Sigmoid colon (tissue), 4 donors: ENCODE results near the gene POU3F3.

Experiments
- POLR2A ChIP-seq, 2 donors: fragments of 450-650 bp; IDR thresholded peaks; one replicate each; pipeline ENCODE4 v1.6.1; 2016; ENCODE audit warnings: antibody characterized with exemption in 2 of 2, mild to moderate bottlenecking in 2 of 2, moderate library complexity in 2 of 2
- POLR2AphosphoS5 ChIP-seq, 4 donors: sonication (generic); formaldehyde crosslinking; IDR thresholded peaks; one replicate each; pipeline ENCODE4 v1.6.1; 2017; ENCODE audit warnings: antibody characterized with exemption in 4 of 4
- TF ChIP-seq, protein P1 (sequence below), 4 experiments: fragments of 450-650 bp in 3 of 4; fragments of 200-600 bp in 1 of 4; IDR thresholded peaks; one replicate each; pipeline ENCODE4 v1.5.1; 2016 to 2019; ENCODE audit warnings: antibody characterized with exemption in 4 of 4, mild to moderate bottlenecking in 3 of 4, moderate library complexity in 2 of 4

DNA sequence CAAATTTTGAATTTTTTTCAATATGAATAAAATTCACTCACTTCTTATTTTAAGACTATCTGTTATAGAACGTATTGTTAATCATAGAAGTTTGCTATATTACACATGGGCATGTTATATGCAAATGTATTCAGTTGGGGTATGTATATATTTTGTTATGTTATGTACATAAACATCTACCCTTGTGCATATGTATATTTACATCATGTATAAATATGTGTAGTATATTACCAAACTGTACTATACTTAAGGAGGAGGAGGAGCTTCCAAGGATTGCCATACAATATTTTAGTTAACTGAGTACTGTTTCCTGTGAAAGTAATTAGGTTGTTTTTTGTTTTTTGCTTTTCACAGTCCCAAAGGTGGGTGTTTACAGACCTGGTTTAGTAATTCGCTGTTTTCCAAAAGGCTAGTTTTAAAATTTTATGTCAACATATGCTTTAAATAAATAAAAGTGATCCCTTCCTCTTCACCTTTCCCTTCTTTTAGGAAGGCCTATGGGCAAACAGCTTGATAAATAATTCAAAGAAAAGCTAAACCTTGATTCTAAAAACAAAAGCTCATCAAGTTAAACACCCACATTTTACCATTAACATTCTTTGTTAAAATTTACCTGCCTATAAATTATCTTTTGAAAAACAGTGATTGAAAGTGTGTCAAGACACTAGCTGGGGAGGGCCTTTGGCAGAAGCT is 12.9 kb upstream of the POU3F3 start:
- TF ChIP-seq, protein P1, sequence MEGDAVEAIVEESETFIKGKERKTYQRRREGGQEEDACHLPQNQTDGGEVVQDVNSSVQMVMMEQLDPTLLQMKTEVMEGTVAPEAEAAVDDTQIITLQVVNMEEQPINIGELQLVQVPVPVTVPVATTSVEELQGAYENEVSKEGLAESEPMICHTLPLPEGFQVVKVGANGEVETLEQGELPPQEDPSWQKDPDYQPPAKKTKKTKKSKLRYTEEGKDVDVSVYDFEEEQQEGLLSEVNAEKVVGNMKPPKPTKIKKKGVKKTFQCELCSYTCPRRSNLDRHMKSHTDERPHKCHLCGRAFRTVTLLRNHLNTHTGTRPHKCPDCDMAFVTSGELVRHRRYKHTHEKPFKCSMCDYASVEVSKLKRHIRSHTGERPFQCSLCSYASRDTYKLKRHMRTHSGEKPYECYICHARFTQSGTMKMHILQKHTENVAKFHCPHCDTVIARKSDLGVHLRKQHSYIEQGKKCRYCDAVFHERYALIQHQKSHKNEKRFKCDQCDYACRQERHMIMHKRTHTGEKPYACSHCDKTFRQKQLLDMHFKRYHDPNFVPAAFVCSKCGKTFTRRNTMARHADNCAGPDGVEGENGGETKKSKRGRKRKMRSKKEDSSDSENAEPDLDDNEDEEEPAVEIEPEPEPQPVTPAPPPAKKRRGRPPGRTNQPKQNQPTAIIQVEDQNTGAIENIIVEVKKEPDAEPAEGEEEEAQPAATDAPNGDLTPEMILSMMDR (IDR thresholded peaks at IDR 0.05) = no peak
- TF ChIP-seq POLR2A (IDR thresholded peaks at IDR 0.05) (no peak), POLR2AphosphoS5 (IDR thresholded peaks at IDR 0.05) (no peak)
